Gastroesophageal sphincter (tissue), 4 donors: Measurements from ENCODE around the gene POFUT2. TPM values are rescaled to one million over a fixed set of nuclear protein-coding genes. Genes with fewer than 3 reads are reported as not detected.
A peak's percentile ranks its signal among the peaks of the same experiment; 100 is the strongest.

Source experiments
- ATAC-seq: fragments of 150-250 bp; one replicate; pipeline ENCODE4 v1.9.1; 2016; ENCODE audit warnings: mild to moderate bottlenecking, moderate library complexity
- H3K27ac ChIP-seq, 4 donors: fragments of 200-600 bp; sonication (generic) in 3 of 4; 1 replicate in 3 of 4; 2 replicates in 1 of 4; pipeline ENCODE4 v1.5.1; 2016 to 2019
- H3K27me3 ChIP-seq: fragments of 200-600 bp; sonication (generic); one replicate; pipeline ENCODE4 v1.5.1; 2019
- H3K36me3 ChIP-seq, 2 donors: fragments of 200-600 bp; sonication (generic); one replicate each; pipeline ENCODE4 v1.5.1; 2019; ENCODE audit warnings: control low read depth in 1 of 2
- H3K4me1 ChIP-seq, 3 donors: fragments of 200-600 bp; sonication (generic); 1 replicate in 2 of 3; 2 replicates in 1 of 3; pipeline ENCODE4 v1.5.1; 2016 to 2019; ENCODE audit warnings: control low read depth in 2 of 3
- H3K4me3 ChIP-seq, 2 donors: fragments of 200-600 bp; sonication (generic); one replicate each; pipeline ENCODE4 v1.5.1; 2019; ENCODE audit warnings: mild to moderate bottlenecking in 1 of 2, moderate library complexity in 1 of 2
- H3K9me3 ChIP-seq, 3 donors: fragments of 200-600 bp; sonication (generic); one replicate each; pipeline ENCODE4 v1.5.1; 2017 to 2019; ENCODE audit warnings: control low read depth in 2 of 3
- CTCF ChIP-seq, 4 experiments: fragments of 200-600 bp in 2 of 4; fragments of 450-650 bp in 2 of 4; sonication (generic) in 1 of 4; IDR thresholded peaks; one replicate each; pipeline ENCODE4 v1.5.1; 2017 to 2019; ENCODE audit warnings: antibody characterized with exemption in 4 of 4, mild to moderate bottlenecking in 2 of 4, moderate library complexity in 2 of 4
- EP300 ChIP-seq: sonication (generic); formaldehyde crosslinking; IDR thresholded peaks from one replicate; pipeline ENCODE4 v1.6.1; 2017; ENCODE audit warnings: antibody characterized with exemption, mild to moderate bottlenecking
- POLR2A ChIP-seq, 2 donors: fragments of 450-650 bp; IDR thresholded peaks; one replicate each; pipeline ENCODE4 v1.6.1; 2017; ENCODE audit warnings: antibody characterized with exemption in 2 of 2, mild to moderate bottlenecking in 2 of 2, moderate library complexity in 1 of 2
- POLR2AphosphoS5 ChIP-seq: sonication (generic); formaldehyde crosslinking; IDR thresholded peaks from one replicate; pipeline ENCODE4 v1.6.1; 2017; ENCODE audit warnings: antibody characterized with exemption
- WGBS, 2 donors: methylation state at CpG; one replicate each; pipeline ENCODE4 v1.1.5; 2018; ENCODE audit warnings: low coverage in 1 of 2; 5-methylcytosine and 5-hydroxymethylcytosine counted together
- total RNA-seq, 4 donors: library from RNA; depleted of rRNA; stranded (reverse); fragments of >200 nt; gene quantifications; one replicate each; pipeline ENCODE4 v1.1.0, GENCODE V29; 2016

POFUT2 gene
- total RNA-seq, 4 donors from 2014 or later: 17.6 to 31.1 (median 24.2) TPM

GRCh38 chr21:45228171-45228641, 59.5 kb downstream of the POFUT2 start:
- WGBS, 2 donors: 16 to 28% methylated on average over 4 to 6 of the region's 6 CpGs
- no peaks in the 10 kb centered on the region for H3K27me3 ChIP-seq
- H3K9me3 ChIP-seq: no peaks in the 10 kb centered on the region
- peaks cover 0 to 13% (median 6%) of the 10 kb centered on the region in 3 donors for H3K4me1 ChIP-seq
- no peak overlapping the region for H3K4me3 ChIP-seq
- peak overlapping the region in 1 of 4 donors; percentile 16 for H3K27ac ChIP-seq
- peak; percentile 74 for ATAC-seq
- no peak for TF ChIP-seq EP300
- TF ChIP-seq POLR2A (IDR thresholded peaks at IDR 0.05): no peak
- no peak for TF ChIP-seq CTCF (IDR thresholded peaks at IDR 0.05)
- peak; percentile 16 for TF ChIP-seq POLR2AphosphoS5
- H3K36me3 ChIP-seq: peaks cover 0 to 16% of the 10 kb centered on the region in 2 donors

GRCh38 chr21:45227735-45228134, 60.0 kb downstream of the POFUT2 start:
- 68 to 78% methylated on average over 8 to 10 of the region's 10 CpGs for WGBS, 2 donors
- H3K27me3 ChIP-seq: no peaks in the 10 kb centered on the region
- H3K9me3 ChIP-seq: no peaks in the 10 kb centered on the region
- TF ChIP-seq EP300 (no peak), POLR2AphosphoS5 (peak; percentile 29)
- H3K4me3 ChIP-seq: no peak overlapping the region
- peak overlapping the region in 1 of 4 donors; percentile 16 for H3K27ac ChIP-seq
- ATAC-seq: no peak
- H3K4me1 ChIP-seq: peaks cover 0 to 13% (median 6%) of the 10 kb centered on the region in 3 donors
- peaks cover 0 to 21% of the 10 kb centered on the region in 2 donors for H3K36me3 ChIP-seq

- no peak for ATAC-seq
- H3K9me3 ChIP-seq: no peaks in the 10 kb centered on the region
- no peak overlapping the region for H3K27ac ChIP-seq
- peaks cover 0 to 13% (median 6%) of the 10 kb centered on the region in 3 donors for H3K4me1 ChIP-seq
- TF ChIP-seq POLR2AphosphoS5: no peak
- no peak for TF ChIP-seq EP300
- no peak for TF ChIP-seq POLR2A (IDR thresholded peaks at IDR 0.05)
- TF ChIP-seq CTCF (IDR thresholded peaks at IDR 0.05): no peak
- peaks cover 0 to 31% of the 10 kb centered on the region in 2 donors for H3K36me3 ChIP-seq
- 40 to 50% methylated on average over 9 to 14 of the region's 15 CpGs for WGBS, 2 donors
- no peak overlapping the region for H3K4me3 ChIP-seq
- no peaks in the 10 kb centered on the region for H3K27me3 ChIP-seq
Measured at GRCh38 chr21:45226540-45227326, 61.0 kb downstream of the POFUT2 start.

GRCh38 chr21:45225741-45226327, 61.9 kb downstream of the POFUT2 start:
- Histone ChIP-seq H3K36me3 (peaks cover 4 to 40% of the 10 kb centered on the region in 2 donors), H3K27ac (no peak overlapping the region), H3K4me3 (no peak overlapping the region), H3K9me3 (no peaks in the 10 kb centered on the region), H3K27me3 (no peaks in the 10 kb centered on the region), H3K4me1 (peaks cover 0 to 13% (median 6%) of the 10 kb centered on the region in 3 donors)
- TF ChIP-seq POLR2AphosphoS5 (no peak), CTCF (IDR thresholded peaks at IDR 0.05) (no peak), POLR2A (IDR thresholded peaks at IDR 0.05) (no peak), EP300 (no peak)
- WGBS, 2 donors: 61 to 63% methylated on average over 5 to 8 of the region's 16 CpGs
- ATAC-seq: no peak

- no peaks in the 10 kb centered on the region for H3K27me3 ChIP-seq
- peaks cover 0 to 18% (median 6%) of the 10 kb centered on the region in 3 donors for H3K4me1 ChIP-seq
- H3K27ac ChIP-seq: no peak overlapping the region
- H3K36me3 ChIP-seq: peaks cover 4 to 47% of the 10 kb centered on the region in 2 donors
- TF ChIP-seq POLR2A (IDR thresholded peaks at IDR 0.05): no peak
- TF ChIP-seq POLR2AphosphoS5: no peak
- TF ChIP-seq EP300: no peak
- TF ChIP-seq CTCF (IDR thresholded peaks at IDR 0.05): no peak
- no peaks in the 10 kb centered on the region for H3K9me3 ChIP-seq
- WGBS, 2 donors: 82 to 85% methylated on average over 7 to 11 of the region's 11 CpGs
- no peak for ATAC-seq
- H3K4me3 ChIP-seq: no peak overlapping the region
Measured at GRCh38 chr21:45225041-45225740, 62.5 kb downstream of the POFUT2 start.
